ENCODE results near the gene EOMES.

DNA sequence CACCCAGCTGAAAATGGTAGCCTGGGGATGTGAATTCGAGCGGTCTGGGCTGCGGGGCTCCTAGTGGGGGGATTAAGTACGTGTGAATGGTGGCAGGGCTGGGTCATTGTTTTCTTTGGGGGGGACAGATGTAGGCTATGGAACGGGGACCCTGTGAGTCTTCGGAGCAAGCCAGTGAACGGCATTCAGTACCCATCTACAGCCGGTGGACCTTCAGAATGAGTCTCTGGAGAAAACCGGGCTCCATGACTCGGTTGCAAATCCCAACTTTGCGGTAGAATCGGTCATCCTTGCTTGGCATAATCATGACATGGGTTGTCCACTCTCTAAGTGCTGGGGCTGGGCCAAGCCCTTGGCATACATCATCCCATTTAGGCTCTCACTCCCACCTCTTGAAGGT, 7.2 kb upstream of the EOMES start:
- TF ChIP-seq RAD21 (IDR thresholded peaks at IDR 0.05; ENCODE audit: low read length) = no peak
- TF ChIP-seq, protein P1, sequence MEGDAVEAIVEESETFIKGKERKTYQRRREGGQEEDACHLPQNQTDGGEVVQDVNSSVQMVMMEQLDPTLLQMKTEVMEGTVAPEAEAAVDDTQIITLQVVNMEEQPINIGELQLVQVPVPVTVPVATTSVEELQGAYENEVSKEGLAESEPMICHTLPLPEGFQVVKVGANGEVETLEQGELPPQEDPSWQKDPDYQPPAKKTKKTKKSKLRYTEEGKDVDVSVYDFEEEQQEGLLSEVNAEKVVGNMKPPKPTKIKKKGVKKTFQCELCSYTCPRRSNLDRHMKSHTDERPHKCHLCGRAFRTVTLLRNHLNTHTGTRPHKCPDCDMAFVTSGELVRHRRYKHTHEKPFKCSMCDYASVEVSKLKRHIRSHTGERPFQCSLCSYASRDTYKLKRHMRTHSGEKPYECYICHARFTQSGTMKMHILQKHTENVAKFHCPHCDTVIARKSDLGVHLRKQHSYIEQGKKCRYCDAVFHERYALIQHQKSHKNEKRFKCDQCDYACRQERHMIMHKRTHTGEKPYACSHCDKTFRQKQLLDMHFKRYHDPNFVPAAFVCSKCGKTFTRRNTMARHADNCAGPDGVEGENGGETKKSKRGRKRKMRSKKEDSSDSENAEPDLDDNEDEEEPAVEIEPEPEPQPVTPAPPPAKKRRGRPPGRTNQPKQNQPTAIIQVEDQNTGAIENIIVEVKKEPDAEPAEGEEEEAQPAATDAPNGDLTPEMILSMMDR (conservative IDR thresholded peaks at IDR 0.05; ENCODE audit: low read depth, low read length) = no peak
- TF ChIP-seq RCOR1 (IDR thresholded peaks at IDR 0.05; ENCODE audit: insufficient replicate concordance, low read length) = no peak
- no peak for TF ChIP-seq POLR2A (IDR thresholded peaks at IDR 0.05; ENCODE audit: low read depth, low read length)
- no peak for TF ChIP-seq CEBPB (IDR thresholded peaks at IDR 0.05; ENCODE audit: low read depth, low read length)
- TF ChIP-seq BHLHE40 (IDR thresholded peaks at IDR 0.05; ENCODE audit: low read depth, low read length) = no peak
- TF ChIP-seq SMC3 (IDR thresholded peaks at IDR 0.05; ENCODE audit: low read depth, low read length) = no peak
- TF ChIP-seq, protein P2, sequence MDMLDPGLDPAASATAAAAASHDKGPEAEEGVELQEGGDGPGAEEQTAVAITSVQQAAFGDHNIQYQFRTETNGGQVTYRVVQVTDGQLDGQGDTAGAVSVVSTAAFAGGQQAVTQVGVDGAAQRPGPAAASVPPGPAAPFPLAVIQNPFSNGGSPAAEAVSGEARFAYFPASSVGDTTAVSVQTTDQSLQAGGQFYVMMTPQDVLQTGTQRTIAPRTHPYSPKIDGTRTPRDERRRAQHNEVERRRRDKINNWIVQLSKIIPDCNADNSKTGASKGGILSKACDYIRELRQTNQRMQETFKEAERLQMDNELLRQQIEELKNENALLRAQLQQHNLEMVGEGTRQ (IDR thresholded peaks at IDR 0.05; ENCODE audit: low read depth, low read length) = no peak
- TF ChIP-seq FOS (IDR thresholded peaks at IDR 0.05; ENCODE audit: low read depth, low read length) = no peak
- no peak for TF ChIP-seq MXI1 (IDR thresholded peaks at IDR 0.05; ENCODE audit: borderline replicate concordance, low read depth, low read length)
- no peak for TF ChIP-seq MAFK (IDR thresholded peaks at IDR 0.05; ENCODE audit: low read depth, low read length)
- no peak for TF ChIP-seq MAZ (IDR thresholded peaks at IDR 0.05; ENCODE audit: borderline replicate concordance, low read depth, low read length)
- TF ChIP-seq, protein P3, sequence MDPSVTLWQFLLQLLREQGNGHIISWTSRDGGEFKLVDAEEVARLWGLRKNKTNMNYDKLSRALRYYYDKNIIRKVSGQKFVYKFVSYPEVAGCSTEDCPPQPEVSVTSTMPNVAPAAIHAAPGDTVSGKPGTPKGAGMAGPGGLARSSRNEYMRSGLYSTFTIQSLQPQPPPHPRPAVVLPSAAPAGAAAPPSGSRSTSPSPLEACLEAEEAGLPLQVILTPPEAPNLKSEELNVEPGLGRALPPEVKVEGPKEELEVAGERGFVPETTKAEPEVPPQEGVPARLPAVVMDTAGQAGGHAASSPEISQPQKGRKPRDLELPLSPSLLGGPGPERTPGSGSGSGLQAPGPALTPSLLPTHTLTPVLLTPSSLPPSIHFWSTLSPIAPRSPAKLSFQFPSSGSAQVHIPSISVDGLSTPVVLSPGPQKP (IDR thresholded peaks at IDR 0.05; ENCODE audit: borderline replicate concordance, low read depth, low read length) = no peak
- TF ChIP-seq NFE2L2 (IDR thresholded peaks at IDR 0.05; ENCODE audit: low read depth, low read length) = no peak
